Measurements from ENCODE around the gene MYLK. TPM values are rescaled to one million over a fixed set of nuclear protein-coding genes. Genes with fewer than 3 reads are reported as not detected.

The MYLK gene
- total RNA-seq, 2 experiments from 2014 or later = 0.22 TPM; not detected in 1

- peaks cover 3% of the 10 kb centered on the region for H3K9me3 Mint-ChIP-seq
- Histone ChIP-seq H3K9me3 (ENCODE audit: control insufficient read depth in 1 of 2, insufficient read depth in 1 of 2, low read length in 2 of 2) (peaks cover 10 to 12% of the 10 kb centered on the region in 2 experiments), H3K36me3 (ENCODE audit: insufficient read depth, low read length) (peaks cover 4% of the 10 kb centered on the region), H3K27me3 (ENCODE audit: control insufficient read depth in 1 of 2, insufficient read depth in 2 of 2, low read length in 2 of 2) (no peaks in the 10 kb centered on the region), H3K4me1 (ENCODE audit: insufficient read depth, low read length) (peaks cover 16% of the 10 kb centered on the region), H3K4me3 (ENCODE audit: low read length) (peak overlapping the region; percentile 79), H3K27ac (ENCODE audit: low read depth in 1 of 2, low read length in 2 of 2) (peak overlapping the region in 1 of 2 donors; percentile 92)
- ATAC-seq (ENCODE audit: poor library complexity) (no peak), DNase-seq (peak in 9 of 14 experiments; percentile 0 to 52 (median 10))
- H3K27me3 Mint-ChIP-seq = no peaks in the 10 kb centered on the region
- no peak overlapping the region for H3K4me3 Mint-ChIP-seq
- peaks cover 31% of the 10 kb centered on the region for H3K36me3 Mint-ChIP-seq (ENCODE audit: low read depth)
- peaks cover 25% of the 10 kb centered on the region for H3K4me1 Mint-ChIP-seq (ENCODE audit: low read depth)
- CTCF ChIA-PET = no interaction called here
- POLR2A ChIA-PET = interaction anchor here (0.6 to 3.2 kb wide), 2 partner anchors 384 to 1202 kb away, joined by 3 to 8 read pairs; partner anchors contain the start of genes FAM162A and SEC22A
- intact Hi-C loops (cut with DNase I, micrococcal nuclease) = loop anchor here in 1 of 2 experiments (5.0 to 10.0 kb wide), 9 partner anchors 371 to 1921 kb away; partner anchors contain the start of genes FAM162A, HCLS1, HSPBAP1 and KPNA1
- TF ChIP-seq CTCF (IDR thresholded peaks at IDR 0.05) = no peak
- H3K27ac Mint-ChIP-seq = no peak overlapping the region
Observed at GRCh38 chr3:123586131-123586530, 298.0 kb downstream of the MYLK start.

- ATAC-seq (ENCODE audit: poor library complexity) (peak; percentile 93), DNase-seq (peak; percentile 85 to 98 (median 92))
- H3K4me3 Mint-ChIP-seq = peak within 1 kb of the TSS; percentile 95
- intact Hi-C loops (cut with DNase I, micrococcal nuclease) = loop anchor here (1.0 to 10.0 kb wide), 13 partner anchors 372 to 1924 kb away; partner anchors contain the start of genes HCLS1 (in 2 of the 2), SEC22A (in 2 of the 2), EAF2 (in 1 of the 2) and FAM162A (in 1 of the 2)
- ChIA-PET POLR2A (interaction anchor here (0.6 to 3.5 kb wide), 4 partner anchors 383 to 1201 kb away, joined by 3 to 12 read pairs (median 6); partner anchors contain the start of genes FAM162A and SEC22A), CTCF (interaction anchor here (0.9 kb wide), 1 partner anchor 9 kb away, joined by 3 read pairs; no protein-coding TSS in a partner anchor)
- Histone ChIP-seq H3K9me3 (ENCODE audit: control insufficient read depth in 1 of 2, insufficient read depth in 1 of 2, low read length in 2 of 2) (peaks cover 2 to 3% of the 10 kb centered on the region in 2 experiments), H3K4me3 (ENCODE audit: low read length) (peak within 1 kb of the TSS; percentile 79), H3K36me3 (ENCODE audit: insufficient read depth, low read length) (peaks cover 10% of the 10 kb centered on the region), H3K27me3 (ENCODE audit: control insufficient read depth in 1 of 2, insufficient read depth in 2 of 2, low read length in 2 of 2) (no peaks in the 10 kb centered on the region), H3K4me1 (ENCODE audit: insufficient read depth, low read length) (peaks cover 16% of the 10 kb centered on the region), H3K27ac (ENCODE audit: low read depth in 1 of 2, low read length in 2 of 2) (peak within 1 kb of the TSS; percentile 84 to 92)
- peaks cover 31% of the 10 kb centered on the region for H3K36me3 Mint-ChIP-seq (ENCODE audit: low read depth)
- H3K9me3 Mint-ChIP-seq = peaks cover 3% of the 10 kb centered on the region
- H3K27ac Mint-ChIP-seq = peak within 1 kb of the TSS; percentile 89
- H3K27me3 Mint-ChIP-seq = no peaks in the 10 kb centered on the region
- no peak for TF ChIP-seq CTCF (IDR thresholded peaks at IDR 0.05)
- peaks cover 25% of the 10 kb centered on the region for H3K4me1 Mint-ChIP-seq (ENCODE audit: low read depth)
Observed at GRCh38 chr3:123584988-123585937, 298.9 kb downstream of the MYLK start, which contains the start of gene HACD2. Gene HACD2, minus strand, starts transcription at chr3:123585053. Its CDS starts 26 bp downstream, at chr3:123585027.
